PC-3 (cell line): Measurements from ENCODE around the gene SCAPER. TPM values are rescaled to one million over a fixed set of nuclear protein-coding genes. Genes with fewer than 3 reads are reported as not detected.

ENCODE experiments used
- ATAC-seq: fragments of 200-7000 bp; cut with Tn5 transposase; 2 replicates; pipeline ENCODE4 v1.9.1; 2020; ENCODE audit warnings: mild to moderate bottlenecking, moderate library complexity
- BruUV-seq: library from RNA; stranded (reverse); fragments of 400-500 nt; replicated peaks from 2 replicates; lab custom pipeline; 2021; lab: Mats Ljungman, UMichigan
- CTCF ChIA-PET: fragments of 300-600 bp; sonication (Branson Sonifier 250); formaldehyde crosslinking; loops from one replicate; lab custom pipeline; 2022; ENCODE audit warnings: antibody characterized with exemption; lab: Charles Lee
- POLR2A ChIA-PET: fragments of 300-600 bp; sonication (Branson Sonifier 250); formaldehyde crosslinking; loops from one replicate; lab custom pipeline; 2022; ENCODE audit warnings: antibody characterized with exemption; ENCODE audit not compliant: unreplicated experiment; lab: Charles Lee
- DNase-seq: peaks from one replicate; pipeline ENCODE4 v3.0.0-alpha.2; 2015
- H2AFZ ChIP-seq: fragments of 300-600 bp; sonication (generic); 2 replicates; pipeline ENCODE4 v1.6.0; 2016; ENCODE audit warnings: antibody characterized with exemption, low read length
- H3F3A ChIP-seq: fragments of 300-600 bp; sonication (generic); one replicate; pipeline ENCODE4 v1.6.0; 2017; ENCODE audit warnings: antibody characterized with exemption, low read length, control low read depth, mild to moderate bottlenecking; ENCODE audit not compliant: unreplicated experiment
- H3K27ac ChIP-seq: fragments of 300-600 bp; sonication (generic); 2 replicates; pipeline ENCODE4 v1.5.1; 2016; ENCODE audit warnings: mild to moderate bottlenecking, low read length
- H3K27me3 ChIP-seq: fragments of 300-600 bp; sonication (generic); 2 replicates; pipeline ENCODE4 v1.6.1; 2016; ENCODE audit warnings: low read length, mixed read lengths
- H3K36me3 ChIP-seq: fragments of 300-600 bp; sonication (generic); 2 replicates; pipeline ENCODE4 v1.6.1; 2016; ENCODE audit warnings: low read depth, mixed run types, low read length, mixed read lengths
- H3K4me1 ChIP-seq: fragments of 300-600 bp; sonication (generic); 2 replicates; pipeline ENCODE4 v1.5.1; 2016; ENCODE audit warnings: low read length; ENCODE audit not compliant: insufficient read depth
- H3K4me2 ChIP-seq: fragments of 300-600 bp; sonication (generic); 2 replicates; pipeline ENCODE4 v1.6.0; 2016; ENCODE audit warnings: low read length
- H3K4me3 ChIP-seq: fragments of 300-600 bp; sonication (generic); 2 replicates; pipeline ENCODE4 v1.5.1; 2016; ENCODE audit warnings: mild to moderate bottlenecking, low read length, mixed read lengths
- H3K79me2 ChIP-seq: fragments of 300-600 bp; sonication (generic); 2 replicates; pipeline ENCODE4 v1.6.1; 2017; ENCODE audit warnings: low read length, mixed read lengths
- H3K9ac ChIP-seq: fragments of 300-600 bp; sonication (generic); 2 replicates; pipeline ENCODE4 v1.6.0; 2016; ENCODE audit warnings: mild to moderate bottlenecking, low read length
- H3K9me2 ChIP-seq: fragments of 300-600 bp; sonication (generic); replicated peaks from 2 replicates; pipeline ENCODE4 v1.6.1; 2016; ENCODE audit warnings: mixed run types, low read length, mixed read lengths
- H3K9me3 ChIP-seq: fragments of 300-600 bp; sonication (generic); 2 replicates; pipeline ENCODE4 v1.6.1; 2016; ENCODE audit warnings: low read length, mixed read lengths
- H4K20me1 ChIP-seq: fragments of 300-600 bp; sonication (generic); 2 replicates; pipeline ENCODE4 v1.6.1; 2016; ENCODE audit warnings: low read length, mixed read lengths
- EZH2 ChIP-seq: fragments of 300-600 bp; sonication (generic); IDR thresholded peaks from one replicate; pipeline ENCODE4 v1.6.1; 2017; ENCODE audit warnings: antibody characterized with exemption, mild to moderate bottlenecking, low read length; ENCODE audit not compliant: unreplicated experiment
- EZH2phosphoT487 ChIP-seq: fragments of 300-600 bp; sonication (generic); IDR thresholded peaks from 2 replicates; pipeline ENCODE4 v1.6.1; 2018; ENCODE audit warnings: mild to moderate bottlenecking, antibody characterized with exemption, low read length, borderline replicate concordance
- intact Hi-C: fragments of 100-400 bp; cut with micrococcal nuclease; formaldehyde crosslinking; loops from 2 replicates; pipeline ENCODE4 v1.9.0; 2023
- total RNA-seq: library from RNA; depleted of rRNA; stranded (reverse); fragments of >200 nt; gene quantifications from 2 replicates; pipeline ENCODE4 v1.2.3, GENCODE V29; 2014
- TF ChIP-seq, protein P1 (sequence below): fragments of 300-600 bp; sonication (generic); conservative IDR thresholded peaks from 2 replicates; pipeline ENCODE4 v1.5.1; 2017; ENCODE audit warnings: antibody characterized with exemption, low read depth, mild to moderate bottlenecking, low read length

The SCAPER gene
- total RNA-seq, 1 experiment from 2014 or later = 6.0 TPM

DNA sequence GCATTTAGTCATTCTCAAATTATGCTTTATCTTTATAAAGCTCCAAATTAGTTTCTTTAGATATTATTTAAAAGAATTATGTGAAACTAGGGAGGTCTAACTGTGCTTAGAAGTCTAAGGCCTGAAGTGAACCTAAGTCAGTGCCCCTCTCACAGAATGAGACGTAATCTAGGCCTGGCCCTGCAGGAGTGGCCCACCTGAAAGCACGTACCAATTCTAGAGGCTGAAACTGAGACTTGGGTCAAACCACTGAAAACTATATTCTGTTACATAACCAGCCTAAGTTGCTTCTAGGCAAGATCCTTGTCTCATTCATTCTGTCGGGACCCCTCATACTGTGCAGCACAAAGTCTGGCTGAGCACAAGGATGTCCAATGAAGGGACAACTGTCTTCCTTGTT is 424.9 kb downstream of the SCAPER start:
- H4K20me1 ChIP-seq = no peaks in the 10 kb centered on the region
- DNase-seq = no peak
- no peak overlapping the region for H3K9ac ChIP-seq
- H3K9me3 ChIP-seq = no peaks in the 10 kb centered on the region
- H3K9me2 ChIP-seq = no peaks in the 10 kb centered on the region
- TF ChIP-seq, protein P1, sequence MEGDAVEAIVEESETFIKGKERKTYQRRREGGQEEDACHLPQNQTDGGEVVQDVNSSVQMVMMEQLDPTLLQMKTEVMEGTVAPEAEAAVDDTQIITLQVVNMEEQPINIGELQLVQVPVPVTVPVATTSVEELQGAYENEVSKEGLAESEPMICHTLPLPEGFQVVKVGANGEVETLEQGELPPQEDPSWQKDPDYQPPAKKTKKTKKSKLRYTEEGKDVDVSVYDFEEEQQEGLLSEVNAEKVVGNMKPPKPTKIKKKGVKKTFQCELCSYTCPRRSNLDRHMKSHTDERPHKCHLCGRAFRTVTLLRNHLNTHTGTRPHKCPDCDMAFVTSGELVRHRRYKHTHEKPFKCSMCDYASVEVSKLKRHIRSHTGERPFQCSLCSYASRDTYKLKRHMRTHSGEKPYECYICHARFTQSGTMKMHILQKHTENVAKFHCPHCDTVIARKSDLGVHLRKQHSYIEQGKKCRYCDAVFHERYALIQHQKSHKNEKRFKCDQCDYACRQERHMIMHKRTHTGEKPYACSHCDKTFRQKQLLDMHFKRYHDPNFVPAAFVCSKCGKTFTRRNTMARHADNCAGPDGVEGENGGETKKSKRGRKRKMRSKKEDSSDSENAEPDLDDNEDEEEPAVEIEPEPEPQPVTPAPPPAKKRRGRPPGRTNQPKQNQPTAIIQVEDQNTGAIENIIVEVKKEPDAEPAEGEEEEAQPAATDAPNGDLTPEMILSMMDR = no peak
- BruUV-seq = no TSS peak
- ChIA-PET POLR2A (no interaction called here), CTCF (no interaction called here)
- H3F3A ChIP-seq = no peaks in the 10 kb centered on the region
- H2AFZ ChIP-seq = no peak overlapping the region
- H3K27ac ChIP-seq = no peak overlapping the region
- no peaks in the 10 kb centered on the region for H3K79me2 ChIP-seq
- ATAC-seq = no peak
- H3K27me3 ChIP-seq = no peaks in the 10 kb centered on the region
- no peak overlapping the region for H3K4me2 ChIP-seq
- intact Hi-C loops = no loop called here
- no peaks in the 10 kb centered on the region for H3K4me1 ChIP-seq
- H3K4me3 ChIP-seq = no peak overlapping the region
- no peaks in the 10 kb centered on the region for H3K36me3 ChIP-seq

DNA sequence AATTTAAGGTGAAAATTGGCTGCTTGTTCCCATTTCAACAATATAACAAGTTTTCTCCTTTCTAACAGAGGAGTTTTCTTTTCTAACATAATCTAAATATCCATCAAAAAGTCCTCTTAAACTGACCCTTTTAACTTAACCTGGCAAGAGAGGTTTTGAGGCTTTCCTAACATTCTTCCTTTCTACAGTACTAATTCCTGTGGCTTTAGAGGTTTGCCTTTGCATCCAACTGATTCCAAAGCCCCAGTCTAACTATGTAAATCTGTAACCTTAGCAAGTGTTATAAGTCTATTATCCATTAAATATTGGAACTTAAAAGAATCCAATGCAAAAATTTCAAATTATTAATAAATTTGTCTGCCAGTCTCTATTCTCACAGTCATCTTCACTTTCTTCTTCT is 434.4 kb downstream of the SCAPER start:
- no peaks in the 10 kb centered on the region for H3K36me3 ChIP-seq
- H3F3A ChIP-seq = no peaks in the 10 kb centered on the region
- H3K9me3 ChIP-seq = no peaks in the 10 kb centered on the region
- intact Hi-C loops = no loop called here
- CTCF ChIA-PET = no interaction called here
- no peak overlapping the region for H3K27ac ChIP-seq
- BruUV-seq = no TSS peak
- H3K79me2 ChIP-seq = no peaks in the 10 kb centered on the region
- TF ChIP-seq, protein P1 = no peak
- TF ChIP-seq EZH2phosphoT487 (no peak), EZH2 (no peak)
- no peak overlapping the region for H3K4me2 ChIP-seq
- no peaks in the 10 kb centered on the region for H4K20me1 ChIP-seq
- no peaks in the 10 kb centered on the region for H3K27me3 ChIP-seq
- H3K9ac ChIP-seq = no peak overlapping the region
- no peaks in the 10 kb centered on the region for H3K9me2 ChIP-seq
- POLR2A ChIA-PET = no interaction called here
- H3K4me3 ChIP-seq = no peak overlapping the region
- DNase-seq (no peak), ATAC-seq (no peak)
- H2AFZ ChIP-seq = no peak overlapping the region
- no peaks in the 10 kb centered on the region for H3K4me1 ChIP-seq

DNA sequence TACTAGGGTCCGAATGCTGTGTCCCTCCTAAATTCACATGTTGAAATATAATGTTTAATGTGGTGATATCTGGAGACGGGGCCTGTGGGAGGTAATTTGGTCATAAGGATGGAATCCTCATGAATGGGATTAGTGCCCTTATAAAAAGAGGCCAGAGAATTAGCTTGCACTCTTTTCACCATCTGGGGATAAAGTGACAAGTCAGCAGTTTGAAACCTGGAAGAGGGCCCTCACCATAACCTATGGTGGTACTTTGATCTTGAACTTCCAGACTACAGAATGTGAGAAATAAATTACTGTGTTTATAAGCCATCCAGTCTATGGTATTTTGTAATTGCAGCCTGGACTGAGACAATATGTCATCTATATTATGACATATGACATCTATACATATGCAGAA is 436.4 kb downstream of the SCAPER start:
- Histone ChIP-seq H3K4me1 (no peaks in the 10 kb centered on the region), H3K9ac (no peak overlapping the region), H3K79me2 (no peaks in the 10 kb centered on the region), H3F3A (no peaks in the 10 kb centered on the region), H3K9me2 (no peaks in the 10 kb centered on the region), H3K27me3 (no peaks in the 10 kb centered on the region), H3K27ac (no peak overlapping the region), H3K36me3 (no peaks in the 10 kb centered on the region), H2AFZ (no peak overlapping the region), H4K20me1 (no peaks in the 10 kb centered on the region), H3K4me2 (no peak overlapping the region), H3K9me3 (no peaks in the 10 kb centered on the region), H3K4me3 (no peak overlapping the region)
- no peak for ATAC-seq
- no TSS peak for BruUV-seq
- TF ChIP-seq EZH2phosphoT487 = no peak
- no peak for TF ChIP-seq EZH2
- TF ChIP-seq, protein P1 = no peak
- POLR2A ChIA-PET = no interaction called here
- no peak for DNase-seq
- intact Hi-C loops = no loop called here
- CTCF ChIA-PET = no interaction called here
